ENCODE data around the gene TP53BP2. TPM values are rescaled to one million over a fixed set of nuclear protein-coding genes. Genes with fewer than 3 reads are reported as not detected.

The TP53BP2 gene
- total RNA-seq, 1 experiment from 2014 or later = 38.2 TPM

- no peaks in the 10 kb centered on the region for H3K9me2 ChIP-seq (ENCODE audit: insufficient read depth)
- TF ChIP-seq ZBTB33 (IDR thresholded peaks at IDR 0.05; ENCODE audit: extremely low read depth, insufficient replicate concordance, low read length) = no peak
- DNase-seq (ENCODE audit: low read depth, low spot score) = no peak
- H2AFZ ChIP-seq (ENCODE audit: low read depth, low read length, poor library complexity, severe bottlenecking) = no peak overlapping the region
- ChIA-PET POLR2A (no interaction called here), CTCF (no interaction called here), RAD21 (ENCODE audit: low non-redundant PET in 1 of 2, low total read pairs in 2 of 2, uncharacterized antibody in 2 of 2, unreplicated experiment in 2 of 2) (no interaction called here)
- H3K27ac ChIP-seq (ENCODE audit: low read depth, low read length) = no peak overlapping the region
- H3K9me3 ChIP-seq (ENCODE audit: control insufficient read depth in 1 of 2, insufficient read depth in 1 of 2, low read depth in 1 of 2, low read length in 2 of 2) = no peaks in the 10 kb centered on the region
- H3K36me3 ChIP-seq (ENCODE audit: control insufficient read depth in 1 of 2, insufficient read depth in 2 of 2, low read length in 2 of 2) = 0 out of 4 replicates have a peak, but pooled peaks cover 0 to 9% of the 10 kb centered on the region in 2 experiments
- ATAC-seq = no peak
- H3K4me3 ChIP-seq (replicated peaks in 1 of 2; ENCODE audit: low read depth in 1 of 2, low read length in 2 of 2) = no peak overlapping the region
- H3K4me2 ChIP-seq (ENCODE audit: low read length) = no peak overlapping the region
- no peak overlapping the region for H3K9ac ChIP-seq (ENCODE audit: low read length)
- BruUV-seq (replicated peaks) = no TSS peak
- intact Hi-C loops (cut with micrococcal nuclease) = no loop called here
- H3K79me2 ChIP-seq (ENCODE audit: insufficient read depth, low read length) = peaks cover 85% of the 10 kb centered on the region
- H3K27me3 ChIP-seq (ENCODE audit: insufficient read depth, low read length) = no peaks in the 10 kb centered on the region
- H4K20me1 ChIP-seq (ENCODE audit: insufficient read depth) = no peaks in the 10 kb centered on the region
- 0 out of 4 replicates have a peak, but pooled peaks cover 0 to 3% of the 10 kb centered on the region in 2 experiments for H3K4me1 ChIP-seq (ENCODE audit: control insufficient read depth in 1 of 2, insufficient read depth in 2 of 2, low read length in 2 of 2)
Observed at GRCh38 chr1:223824712-223825111, 21.0 kb downstream of the TP53BP2 start.

- DNase-seq (ENCODE audit: low read depth, low spot score) = no peak
- H3K9me3 ChIP-seq (ENCODE audit: control insufficient read depth in 1 of 2, insufficient read depth in 1 of 2, low read depth in 1 of 2, low read length in 2 of 2) = no peaks in the 10 kb centered on the region
- H3K36me3 ChIP-seq (ENCODE audit: control insufficient read depth in 1 of 2, insufficient read depth in 2 of 2, low read length in 2 of 2) = 0 out of 4 replicates have a peak, but pooled peaks cover 0 to 9% of the 10 kb centered on the region in 2 experiments
- H2AFZ ChIP-seq (ENCODE audit: low read depth, low read length, poor library complexity, severe bottlenecking) = no peak overlapping the region
- ChIA-PET RAD21 (ENCODE audit: low non-redundant PET in 1 of 2, low total read pairs in 2 of 2, uncharacterized antibody in 2 of 2, unreplicated experiment in 2 of 2) (no interaction called here), POLR2A (no interaction called here), CTCF (no interaction called here)
- H3K27me3 ChIP-seq (ENCODE audit: insufficient read depth, low read length) = no peaks in the 10 kb centered on the region
- BruUV-seq (replicated peaks) = no TSS peak
- H3K79me2 ChIP-seq (ENCODE audit: insufficient read depth, low read length) = peaks cover 81% of the 10 kb centered on the region
- no peak for TF ChIP-seq CEBPB (IDR thresholded peaks at IDR 0.05; ENCODE audit: low read depth)
- no peak for TF ChIP-seq REST (IDR thresholded peaks at IDR 0.05; ENCODE audit: low read depth)
- TF ChIP-seq ZFX (IDR thresholded peaks at IDR 0.05) = no peak
- TF ChIP-seq ELF1 (IDR thresholded peaks at IDR 0.05; ENCODE audit: borderline replicate concordance, low read depth) = no peak
- no peak for TF ChIP-seq JUND (IDR thresholded peaks at IDR 0.05)
- no peak for TF ChIP-seq MAX (IDR thresholded peaks at IDR 0.05)
- no peak for TF ChIP-seq EGR1 (IDR thresholded peaks at IDR 0.05; ENCODE audit: low read depth)
- TF ChIP-seq EZH2phosphoT487 (IDR thresholded peaks at IDR 0.05; ENCODE audit: borderline replicate concordance) = no peak
- TF ChIP-seq POLR2AphosphoS5 (IDR thresholded peaks at IDR 0.05; ENCODE audit: low read depth, low read length) = no peak
- TF ChIP-seq ATF3 (IDR thresholded peaks at IDR 0.05) = no peak
- TF ChIP-seq SP1 (IDR thresholded peaks at IDR 0.05; ENCODE audit: low read depth) = no peak
- TF ChIP-seq POLR2A (IDR thresholded peaks at IDR 0.05; ENCODE audit: borderline replicate concordance, extremely low read depth, insufficient read depth, insufficient read length) = no peak
- no peak overlapping the region for H3K9ac ChIP-seq (ENCODE audit: low read length)
- intact Hi-C loops (cut with micrococcal nuclease) = no loop called here
- H3K9me2 ChIP-seq (ENCODE audit: insufficient read depth) = no peaks in the 10 kb centered on the region
- no peak overlapping the region for H3K27ac ChIP-seq (ENCODE audit: low read depth, low read length)
- H4K20me1 ChIP-seq (ENCODE audit: insufficient read depth) = no peaks in the 10 kb centered on the region
- no peak overlapping the region for H3K4me3 ChIP-seq (replicated peaks in 1 of 2; ENCODE audit: low read depth in 1 of 2, low read length in 2 of 2)
- H3K4me1 ChIP-seq (ENCODE audit: control insufficient read depth in 1 of 2, insufficient read depth in 2 of 2, low read length in 2 of 2) = 0 out of 4 replicates have a peak, but pooled peaks cover 0 to 3% of the 10 kb centered on the region in 2 experiments
- H3K4me2 ChIP-seq (ENCODE audit: low read length) = no peak overlapping the region
- no peak for ATAC-seq
Observed at GRCh38 chr1:223824287-223824686, 21.5 kb downstream of the TP53BP2 start.

All from HCT116 (cell line).